Endometrial microvascular endothelial cells (primary cell): ENCODE results near the gene VRK2. TPM values are rescaled to one million over a fixed set of nuclear protein-coding genes. Genes with fewer than 3 reads are reported as not detected.
"Not testable (repeated sequence)": the region's sequence is repeated elsewhere in the genome, so short reads cannot be mapped to it uniquely, and the experiment has no call there.

Source experiments
- in situ Hi-C: cut with HindIII; loops from 2 replicates; pipeline ENCODE4 v1.10.0; 2017; ENCODE audit warnings: low sequenced_read_pairs, low pct_unique_long_range_greater_than_20kb; ENCODE audit errors: inconsistent ontology term
- total RNA-seq: library from RNA; depleted of rRNA; stranded (reverse); fragments of >200 nt; gene quantifications from one replicate; pipeline ENCODE4 v1.2.3, GENCODE V29; 2015; ENCODE audit errors: inconsistent ontology term

Gene VRK2
- total RNA-seq, 1 donor from 2014 or later: 98.1 TPM

- in situ Hi-C loops: no loop called here
Observed at GRCh38 chr2:58098254-58099095, 51.9 kb downstream of the VRK2 start.

GRCh38 chr2:58099096-58099769 is 52.6 kb downstream of the VRK2 start:
- in situ Hi-C loops: no loop called here

GRCh38 chr2:58101500-58101899 is 54.9 kb downstream of the VRK2 start:
- in situ Hi-C loops: no loop called here

- in situ Hi-C loops: no loop called here
Observed at GRCh38 chr2:58106896-58107295, 60.3 kb downstream of the VRK2 start.

DNA sequence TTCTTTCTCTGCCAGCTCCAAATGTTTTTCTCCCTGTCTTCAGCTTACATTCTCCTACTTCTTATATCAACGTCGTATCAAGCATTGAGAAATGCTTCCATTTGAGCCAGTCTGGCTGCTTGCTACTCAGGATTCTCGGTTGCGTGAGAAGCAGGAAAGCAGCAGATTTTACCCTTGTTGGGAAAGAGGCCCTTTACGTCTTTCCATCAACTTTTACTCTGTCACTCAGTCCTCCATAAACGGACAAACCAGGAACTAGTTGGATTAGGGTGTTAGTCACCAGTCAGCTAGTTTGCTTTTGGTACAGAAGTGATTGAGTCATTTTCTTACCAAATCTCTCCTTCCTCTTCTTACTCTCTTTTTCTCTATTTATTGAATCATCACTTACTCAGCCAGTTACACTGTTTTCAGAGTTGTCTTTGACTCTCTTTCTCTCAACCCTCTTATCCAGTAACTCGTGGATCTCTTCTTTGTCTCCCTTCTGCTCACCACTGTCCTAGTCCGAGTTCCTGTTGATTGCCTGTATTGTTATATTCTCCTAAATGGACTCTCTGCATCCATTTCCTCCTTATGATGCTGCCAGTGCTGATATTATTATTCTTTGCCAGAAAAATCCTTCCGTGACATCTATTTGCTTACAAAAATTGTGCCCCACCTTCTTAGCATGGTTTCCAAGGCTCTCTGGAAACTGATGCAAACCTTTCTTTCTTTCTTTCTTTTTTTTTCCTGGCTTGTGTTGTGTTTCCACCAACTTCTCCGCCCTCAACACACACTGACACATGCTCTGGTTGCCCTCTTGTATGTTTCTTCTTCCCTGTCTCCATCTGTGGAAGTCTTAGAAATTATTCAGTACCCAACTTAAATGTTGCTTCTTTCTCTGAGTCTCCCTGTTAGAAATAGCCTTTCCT is 61.5 kb downstream of the VRK2 start:
- in situ Hi-C loops: no loop called here

DNA sequence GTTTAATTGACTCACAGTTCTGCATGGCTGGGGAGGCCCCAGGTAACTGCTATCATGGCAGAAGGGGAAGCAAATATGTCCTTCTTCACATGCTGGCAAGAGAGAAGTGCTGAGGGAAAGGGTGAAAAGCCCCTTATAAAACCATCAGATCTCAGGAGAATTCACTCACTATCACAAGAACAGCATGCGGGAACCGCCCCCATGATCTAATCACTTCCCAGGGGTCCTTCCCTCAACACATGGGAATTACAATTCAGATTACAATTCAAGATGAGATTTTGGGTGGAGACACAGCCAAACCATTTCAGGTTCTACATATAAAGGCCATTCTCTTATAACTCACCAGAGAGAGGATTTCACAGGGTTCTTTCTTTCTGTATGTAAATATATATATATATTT is 62.9 kb downstream of the VRK2 start:
- in situ Hi-C loops: no loop called here

DNA sequence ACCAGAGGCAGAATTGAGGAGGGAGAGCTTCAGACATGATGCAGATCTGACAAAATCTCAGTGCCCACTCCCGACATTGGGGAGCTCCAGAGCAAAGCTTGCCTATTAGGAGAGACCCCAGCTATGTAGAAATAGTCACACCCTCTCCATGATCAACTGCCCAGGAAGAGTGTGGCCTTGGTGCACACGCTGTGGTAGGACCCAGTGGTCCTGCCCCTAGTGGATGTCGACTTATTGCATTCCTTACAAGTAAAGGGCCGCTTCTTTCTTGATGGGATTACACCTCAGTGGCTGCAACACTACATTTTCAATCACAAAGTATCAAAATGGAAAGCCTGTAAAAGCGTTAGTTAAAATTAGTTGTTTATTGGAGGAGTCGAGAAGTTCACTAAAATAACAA is 64.2 kb downstream of the VRK2 start:
- in situ Hi-C loops: no loop called here

GRCh38 chr2:58113563-58113962 is 67.0 kb downstream of the VRK2 start:
- in situ Hi-C loops: not testable (repeated sequence)

- in situ Hi-C loops: no loop called here
Observed at GRCh38 chr2:58120626-58121229, 74.1 kb downstream of the VRK2 start.

- in situ Hi-C loops: no loop called here
Observed at GRCh38 chr2:58122040-58122439, 75.4 kb downstream of the VRK2 start.

DNA sequence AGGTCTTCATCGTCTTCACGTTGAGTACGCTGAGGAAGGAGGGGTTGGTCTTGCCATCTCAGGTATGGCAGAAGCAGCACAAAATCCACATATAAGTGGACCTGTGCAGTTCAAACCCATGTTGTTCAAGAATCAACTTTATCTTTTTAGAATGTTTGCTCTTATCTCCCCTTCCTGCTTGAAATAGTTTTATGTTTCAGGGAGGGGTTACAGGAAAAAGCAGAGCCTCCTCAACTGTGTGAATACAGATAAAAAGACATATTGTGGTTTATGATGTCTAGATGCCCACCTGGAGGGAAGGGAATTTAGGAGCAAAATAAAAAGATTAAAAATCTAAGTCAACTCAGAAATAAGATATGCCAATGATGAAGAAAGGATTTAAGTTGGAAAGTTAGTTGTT is 75.9 kb downstream of the VRK2 start:
- in situ Hi-C loops: no loop called here

DNA sequence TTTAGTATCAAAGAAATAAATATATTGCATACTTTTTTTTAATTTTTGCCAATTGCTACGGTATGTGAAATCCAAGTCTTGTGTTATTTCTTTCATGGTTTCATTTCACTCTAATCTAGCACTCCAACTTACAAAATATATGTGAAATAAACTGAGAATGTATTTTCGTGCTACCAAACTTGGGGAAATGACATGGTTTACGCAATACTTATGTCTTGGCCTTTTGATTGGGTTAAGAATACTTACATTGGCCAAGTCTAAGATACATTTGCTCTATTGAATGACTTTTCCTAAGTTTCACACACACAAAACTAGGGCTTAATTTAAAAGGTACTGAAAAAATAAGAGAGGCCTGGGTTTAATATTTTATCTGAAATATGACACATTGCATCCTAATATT is 80.5 kb downstream of the VRK2 start:
- in situ Hi-C loops: no loop called here

DNA sequence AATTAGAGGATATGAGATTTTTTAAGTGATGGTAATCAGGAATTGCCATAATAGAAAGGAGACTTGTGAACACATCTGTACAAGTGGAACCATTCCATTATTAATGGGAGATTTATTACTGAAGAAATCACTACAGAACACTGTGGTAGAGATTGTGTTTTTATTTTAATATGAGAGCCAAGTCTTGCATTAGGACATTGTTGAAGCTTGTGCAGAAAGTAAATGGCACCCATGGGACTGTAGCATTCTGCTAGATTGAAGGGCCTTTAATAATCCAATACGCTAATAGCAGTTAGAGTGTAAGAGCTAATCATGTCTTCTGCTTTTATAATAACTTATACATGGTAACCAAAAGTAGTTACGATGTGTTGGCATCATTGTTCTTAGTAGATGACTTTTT is 83.6 kb downstream of the VRK2 start:
- in situ Hi-C loops: no loop called here

DNA sequence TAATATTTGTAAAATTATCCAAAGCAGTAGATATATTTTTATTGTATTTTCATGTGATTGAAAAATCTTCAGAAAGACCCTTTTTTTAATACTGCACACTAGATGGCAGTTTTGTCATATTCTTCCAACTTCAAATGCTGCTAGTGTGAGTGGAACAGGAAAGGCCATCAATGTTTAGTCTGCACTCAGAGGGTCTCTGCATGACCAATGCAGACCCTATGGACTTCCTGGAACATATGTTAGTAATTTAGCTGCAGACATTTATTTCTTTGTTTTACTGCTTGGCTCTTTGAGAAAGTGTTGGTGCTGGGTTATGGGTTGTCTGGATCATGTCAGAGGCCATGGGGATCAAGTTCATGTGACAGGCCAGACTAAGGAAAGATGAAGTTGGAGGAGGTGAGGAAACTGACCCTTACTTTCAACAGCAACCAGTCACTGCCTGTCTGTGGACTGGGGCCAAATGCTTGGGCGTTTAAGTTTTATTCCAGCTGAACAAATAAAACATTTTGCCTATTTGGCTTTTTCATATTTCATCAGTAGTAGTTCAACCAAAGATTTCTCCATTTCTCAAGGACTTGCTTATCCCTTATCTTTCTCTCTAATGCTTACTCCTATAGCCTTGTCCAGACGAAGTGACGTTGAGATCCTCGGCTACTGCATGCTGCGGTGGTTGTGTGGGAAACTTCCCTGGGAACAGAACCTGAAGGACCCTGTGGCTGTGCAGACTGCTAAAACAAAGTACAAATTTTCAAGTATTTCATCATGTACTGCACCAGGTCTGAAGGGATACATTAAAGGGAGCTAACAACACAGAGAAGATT is 84.8 kb downstream of the VRK2 start:
- in situ Hi-C loops: no loop called here

DNA sequence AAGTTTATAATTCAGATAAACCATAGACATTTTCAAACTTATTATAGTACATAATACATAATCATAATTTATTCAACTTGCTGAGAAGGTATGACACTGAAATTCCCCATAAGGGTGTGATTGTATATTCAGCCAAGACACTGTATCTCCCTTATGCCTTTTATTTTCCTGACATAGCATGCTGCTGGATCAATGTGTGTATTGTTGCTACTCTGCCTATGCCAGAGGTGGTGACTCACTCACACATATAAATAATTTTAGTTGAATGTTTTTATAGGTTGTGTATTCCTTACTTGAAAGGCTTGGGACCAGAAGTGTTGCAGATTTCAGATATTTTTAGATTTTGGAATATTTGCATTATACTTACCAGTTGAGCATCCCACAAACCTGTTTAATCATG is 86.8 kb downstream of the VRK2 start:
- in situ Hi-C loops: no loop called here

GRCh38 chr2:58135861-58136260 is 89.3 kb downstream of the VRK2 start:
- in situ Hi-C loops: no loop called here

- in situ Hi-C loops: no loop called here
Observed at GRCh38 chr2:58137221-58137620, 90.6 kb downstream of the VRK2 start.

- in situ Hi-C loops: no loop called here
Observed at GRCh38 chr2:58137856-58138255, 91.2 kb downstream of the VRK2 start.
